Left colon (tissue), 2 donors: ENCODE measurements around the gene RAB11A. TPM values are rescaled to one million over a fixed set of nuclear protein-coding genes. Genes with fewer than 3 reads are reported as not detected.

Source experiments
- ATAC-seq: fragments of 200-7000 bp; cut with Tn5 transposase; one replicate; pipeline ENCODE4 v1.9.1; 2020; ENCODE audit warnings: mild to moderate bottlenecking, moderate library complexity
- DNase-seq, 2 donors: peaks; one replicate each; pipeline ENCODE4 v3.0.0-alpha.2; 2020
- intact Hi-C, 2 donors: fragments of 100-400 bp; cut with DNase I in 1 of 2; cut with micrococcal nuclease in 1 of 2; formaldehyde crosslinking; loops; one replicate each; pipeline versions ENCODE4 v1.11.2 to v1.14.0; 2022; cut with DNase I, micrococcal nuclease
- total RNA-seq, 2 donors: library from RNA; stranded (reverse); fragmentation: NEBNext Ultra II Directional; extraction: Animal tissue kit (Norgen Biotek cat#: 25700); gene quantifications; one replicate each; pipeline ENCODE4 v1.2.1, GENCODE V29; 2021
- donor health status: DM: no; HTN: no; CAD: no.
- donor health status: DM: yes; HTN: yes; CAD: no.

RAB11A gene
- total RNA-seq, 2 donors from 2014 or later = 334 to 358 TPM

DNA sequence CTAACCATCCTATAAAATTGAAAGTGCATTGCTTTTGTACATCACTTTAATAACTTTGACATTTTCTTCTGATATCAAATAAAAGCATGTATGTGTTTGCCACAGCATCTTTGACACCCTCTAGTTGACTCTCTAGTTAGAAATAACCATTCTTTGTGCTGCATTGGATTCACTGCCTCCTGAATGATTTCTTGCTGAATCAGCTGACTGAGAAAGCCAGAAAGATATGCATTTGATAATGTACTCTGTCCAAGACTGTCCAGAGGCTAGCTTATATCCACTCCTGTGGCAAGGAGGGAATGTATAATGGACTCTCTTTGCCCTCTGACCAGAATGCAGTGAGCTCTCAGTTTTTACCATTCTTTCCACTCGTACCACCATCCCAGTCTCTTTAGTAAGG lies 6.2 kb downstream of the RAB11A start:
- ATAC-seq = no peak
- DNase-seq = no peak
- intact Hi-C loops = no loop called here

DNA sequence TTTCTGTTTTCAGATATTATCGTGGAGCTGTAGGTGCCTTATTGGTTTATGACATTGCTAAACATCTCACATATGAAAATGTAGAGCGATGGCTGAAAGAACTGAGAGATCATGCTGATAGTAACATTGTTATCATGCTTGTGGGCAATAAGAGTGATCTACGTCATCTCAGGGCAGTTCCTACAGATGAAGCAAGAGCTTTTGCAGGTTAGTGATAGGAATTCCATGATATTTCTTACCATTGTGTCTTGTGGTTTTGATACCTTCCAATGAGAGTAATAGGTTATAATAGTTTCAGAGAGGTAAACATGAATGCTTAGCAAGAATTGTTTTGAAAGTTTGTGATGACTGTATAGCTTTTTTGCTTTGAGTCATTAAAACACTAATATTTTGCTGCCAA lies 8.5 kb downstream of the RAB11A start:
- ATAC-seq = no peak
- no peak for DNase-seq
- intact Hi-C loops = no loop called here

DNA sequence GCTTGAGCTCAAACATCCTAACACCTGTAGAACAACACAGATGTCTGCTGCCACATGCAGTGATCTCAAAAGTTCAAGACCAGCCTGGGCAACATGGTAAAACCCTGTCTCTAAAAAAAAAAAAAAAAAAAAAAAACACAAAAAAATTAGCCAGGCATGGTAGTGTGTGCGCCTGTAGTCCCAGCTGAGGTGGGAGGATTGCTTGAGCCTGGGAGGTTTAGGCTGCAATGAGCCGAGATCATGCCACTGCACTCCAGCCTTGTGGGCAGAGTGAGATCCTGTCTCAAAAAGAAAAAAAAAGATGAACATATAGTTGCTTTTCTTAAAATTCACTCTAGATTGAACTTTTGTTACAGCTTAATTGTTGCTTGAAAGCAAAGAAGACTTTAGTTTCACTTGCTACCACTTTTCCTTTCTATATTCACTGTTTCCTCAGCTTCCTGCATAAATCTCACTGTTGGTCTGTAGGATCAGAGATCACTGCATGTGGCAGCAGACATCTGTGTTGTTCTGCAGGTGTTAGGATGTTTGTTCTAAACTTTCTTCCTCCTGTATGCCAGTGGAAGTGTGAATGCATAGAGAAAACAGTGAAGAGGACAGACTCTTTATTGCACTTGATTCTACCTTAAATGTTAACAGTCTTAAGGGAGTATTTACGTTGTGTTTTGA lies 12.6 kb downstream of the RAB11A start:
- DNase-seq = no peak
- intact Hi-C loops = no loop called here
- peak; percentile 32 for ATAC-seq

DNA sequence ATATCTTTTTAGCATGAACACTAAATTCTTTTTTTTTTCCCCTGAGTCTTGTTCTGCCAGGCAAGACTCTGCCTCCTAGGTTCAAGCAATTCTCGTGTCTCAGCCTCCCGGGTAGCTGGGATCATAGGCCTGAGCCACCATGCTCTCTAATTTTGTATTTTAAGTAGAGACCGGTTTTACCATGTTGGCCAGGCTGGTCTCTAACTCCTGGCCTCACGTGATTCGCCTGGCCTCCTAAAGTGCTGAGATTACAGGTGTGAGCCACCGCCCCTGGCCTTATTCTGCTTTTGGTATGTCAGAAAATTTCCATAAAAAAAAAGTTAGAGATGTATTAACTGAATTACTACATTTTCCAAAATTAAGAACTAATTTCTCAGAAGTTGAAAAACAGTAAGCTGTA lies 14.3 kb downstream of the RAB11A start:
- ATAC-seq = no peak
- no peak for DNase-seq
- intact Hi-C loops = no loop called here

DNA sequence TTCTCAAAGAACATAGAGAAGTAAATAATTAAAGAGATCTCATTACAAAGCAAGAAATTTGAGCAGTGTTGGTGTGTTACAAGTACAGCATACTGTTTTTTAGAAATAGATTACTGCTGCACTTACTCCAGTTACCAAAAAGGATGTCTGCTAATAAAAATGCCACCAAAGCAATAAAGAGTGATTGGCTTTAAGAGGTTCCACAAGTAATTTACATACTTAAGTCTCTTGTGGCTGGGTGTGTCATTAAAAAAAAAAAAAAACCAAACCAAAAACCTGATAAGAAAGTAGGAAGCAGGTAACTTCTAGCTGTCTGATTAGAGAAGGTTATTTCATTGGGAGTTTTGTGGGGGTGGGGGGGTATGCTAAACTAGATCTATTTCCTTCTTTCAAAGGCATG lies 15.2 kb downstream of the RAB11A start:
- peak; percentile 56 for ATAC-seq
- no peak for DNase-seq
- intact Hi-C loops = no loop called here

DNA sequence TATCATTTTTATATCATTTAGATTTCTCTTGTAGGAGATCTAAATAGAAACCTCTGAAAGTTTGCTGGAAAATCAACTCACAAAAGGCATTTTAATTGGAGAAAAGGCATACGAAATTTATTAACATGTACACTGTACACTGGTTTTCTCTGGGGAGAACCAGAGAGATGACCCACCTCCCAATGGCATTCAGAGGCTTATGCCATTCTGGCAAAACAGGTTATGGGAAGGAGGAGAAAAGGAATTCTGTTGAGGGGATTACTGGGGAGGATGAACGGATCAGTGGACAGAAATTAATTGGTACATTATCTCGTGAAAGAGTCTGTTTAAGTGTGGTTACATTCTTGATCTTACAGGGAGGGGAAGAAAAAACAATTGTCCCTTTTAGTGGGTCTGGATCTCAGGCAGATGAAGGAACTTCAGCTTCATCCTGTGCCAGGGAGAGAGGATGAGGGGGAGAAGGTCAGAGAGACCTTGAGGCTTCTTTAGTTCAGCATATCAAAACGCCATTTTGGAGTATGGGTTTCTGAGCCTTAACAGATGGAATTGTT lies 16.5 kb downstream of the RAB11A start:
- DNase-seq (no peak), ATAC-seq (no peak)
- intact Hi-C loops = no loop called here

DNA sequence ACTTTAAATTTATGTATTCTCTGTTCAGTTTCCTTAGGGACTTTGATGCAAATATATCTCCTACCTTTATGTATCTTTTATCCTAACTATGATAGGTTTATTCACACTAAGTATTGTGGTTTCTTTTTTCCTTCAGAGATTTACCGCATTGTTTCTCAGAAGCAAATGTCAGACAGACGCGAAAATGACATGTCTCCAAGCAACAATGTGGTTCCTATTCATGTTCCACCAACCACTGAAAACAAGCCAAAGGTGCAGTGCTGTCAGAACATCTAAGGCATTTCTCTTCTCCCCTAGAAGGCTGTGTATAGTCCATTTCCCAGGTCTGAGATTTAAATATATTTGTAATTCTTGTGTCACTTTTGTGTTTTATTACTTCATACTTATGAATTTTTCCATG lies 18.3 kb downstream of the RAB11A start:
- DNase-seq (no peak), ATAC-seq (no peak)
- intact Hi-C loops = no loop called here

DNA sequence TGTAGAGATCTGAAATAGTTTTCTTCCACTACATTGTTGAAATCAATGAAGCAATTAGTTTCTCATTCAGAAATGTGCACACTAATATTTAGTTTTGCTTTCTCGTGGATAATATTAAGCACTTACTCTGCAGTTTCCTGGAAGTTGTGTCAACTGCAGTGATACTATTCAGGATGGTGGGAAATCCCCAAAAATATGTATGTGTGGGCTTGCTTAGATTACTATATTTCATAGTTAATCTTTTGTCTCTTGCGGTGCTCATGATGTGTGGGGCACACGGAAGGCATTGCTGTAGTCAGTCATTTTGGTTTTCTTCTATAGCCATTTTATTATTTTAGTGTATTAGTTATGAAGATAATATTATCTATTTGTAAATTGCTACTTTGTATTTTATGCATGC lies 19.7 kb downstream of the RAB11A start:
- ATAC-seq = no peak
- intact Hi-C loops = no loop called here

DNA sequence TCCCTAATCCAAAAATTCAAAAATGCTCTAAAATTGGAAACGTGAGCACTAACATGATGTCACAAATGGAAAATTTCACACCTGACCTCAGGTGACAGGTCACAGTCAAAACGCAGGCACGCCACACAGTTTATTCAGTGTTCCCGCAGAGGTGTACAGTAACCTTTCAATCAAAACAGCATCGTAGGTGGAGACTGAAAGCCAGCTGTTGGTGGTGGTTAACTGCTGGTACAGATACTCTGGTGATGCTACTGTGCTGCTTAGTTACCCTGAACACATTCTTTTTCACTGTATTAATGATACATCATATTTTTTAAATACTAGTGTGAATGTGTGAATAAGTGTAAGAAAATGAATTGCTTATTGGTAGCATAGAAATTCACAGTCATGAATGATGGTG lies 23.8 kb downstream of the RAB11A start:
- no peak for DNase-seq
- ATAC-seq = no peak
- intact Hi-C loops = no loop called here

More for the DNA sequence above, 19.7 kb downstream of the RAB11A start:
- DNase-seq = no peak

DNA sequence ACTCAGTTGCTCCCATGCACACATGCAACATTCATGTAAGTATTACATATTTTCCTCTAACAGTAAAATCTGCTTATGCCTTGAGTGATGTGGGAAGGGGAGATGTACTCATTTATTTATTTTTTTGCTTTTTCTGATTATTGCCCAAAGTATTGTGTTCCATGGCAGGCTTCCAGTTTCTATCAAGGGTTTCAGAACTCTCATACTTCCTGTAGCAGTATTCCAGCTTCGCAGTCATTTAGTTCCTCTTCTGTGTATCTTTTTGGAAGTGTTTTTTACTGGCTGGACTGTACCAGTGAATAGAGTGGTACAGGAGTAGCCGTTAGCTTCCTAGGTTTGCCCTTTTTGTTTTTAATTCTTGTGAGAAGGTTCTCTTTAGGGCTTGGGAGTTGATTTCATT lies 26.9 kb downstream of the RAB11A start:
- intact Hi-C loops = no loop called here
- ATAC-seq (no peak), DNase-seq (no peak)

DNA sequence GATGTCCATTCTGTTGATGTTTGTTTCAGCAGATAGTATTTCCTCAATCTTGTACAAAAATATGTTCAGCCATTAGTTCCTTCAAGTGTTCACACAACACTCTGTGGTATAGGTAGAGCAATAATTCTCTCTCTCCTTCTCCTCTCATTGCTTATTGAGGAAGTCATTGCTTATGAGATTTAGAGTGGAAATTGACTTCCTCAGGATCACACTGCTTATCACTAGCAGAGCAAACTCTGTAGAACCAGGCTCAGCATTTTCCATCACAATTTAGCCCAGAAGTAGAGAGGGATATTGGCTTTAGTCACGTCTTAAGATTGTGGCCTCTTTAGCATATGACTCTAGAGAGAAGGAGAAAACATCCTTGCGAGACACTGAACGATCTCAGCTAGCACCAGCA lies 31.2 kb downstream of the RAB11A start:
- DNase-seq (no peak), ATAC-seq (no peak)
- intact Hi-C loops = no loop called here

DNA sequence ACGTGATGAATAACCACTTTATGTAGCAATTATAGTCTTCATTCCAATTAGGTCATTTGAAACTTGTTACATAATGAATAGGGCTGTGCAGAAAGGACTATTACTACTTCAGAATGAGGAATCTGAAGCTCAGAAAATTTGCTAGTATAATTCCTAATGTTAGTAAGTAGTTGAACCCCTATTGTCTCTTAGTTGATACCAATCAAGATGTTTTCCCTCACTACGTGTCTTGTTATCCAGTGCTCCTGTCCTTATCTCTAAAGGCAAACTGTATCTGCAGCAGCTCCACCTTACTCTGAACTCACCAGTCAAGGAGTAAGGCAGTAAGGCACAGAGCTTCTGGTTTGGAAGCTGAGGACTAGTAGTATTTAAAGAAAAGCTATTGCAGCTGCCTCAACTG lies 32.0 kb downstream of the RAB11A start:
- ATAC-seq = no peak
- DNase-seq = no peak
- intact Hi-C loops = no loop called here

DNA sequence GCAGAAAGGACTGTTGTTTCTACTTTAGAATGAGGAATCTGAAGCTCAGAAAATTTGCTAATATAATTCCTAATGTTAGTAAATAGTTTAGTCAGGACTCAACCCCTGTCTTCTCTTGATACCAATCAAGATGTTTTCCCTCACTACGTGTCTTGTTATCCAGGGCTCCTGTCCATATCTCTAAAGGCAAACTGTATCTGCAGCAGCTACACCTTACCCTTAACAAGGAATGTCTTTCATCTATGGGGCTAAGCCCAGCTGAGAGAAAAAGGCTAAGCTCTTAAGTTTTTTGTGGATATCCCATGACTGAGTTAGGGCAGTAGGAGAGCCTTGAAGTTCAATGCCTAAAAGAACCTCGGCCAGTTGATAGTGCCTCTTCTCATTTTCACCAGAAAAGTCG lies 32.5 kb downstream of the RAB11A start:
- intact Hi-C loops = no loop called here
- ATAC-seq = no peak

DNA sequence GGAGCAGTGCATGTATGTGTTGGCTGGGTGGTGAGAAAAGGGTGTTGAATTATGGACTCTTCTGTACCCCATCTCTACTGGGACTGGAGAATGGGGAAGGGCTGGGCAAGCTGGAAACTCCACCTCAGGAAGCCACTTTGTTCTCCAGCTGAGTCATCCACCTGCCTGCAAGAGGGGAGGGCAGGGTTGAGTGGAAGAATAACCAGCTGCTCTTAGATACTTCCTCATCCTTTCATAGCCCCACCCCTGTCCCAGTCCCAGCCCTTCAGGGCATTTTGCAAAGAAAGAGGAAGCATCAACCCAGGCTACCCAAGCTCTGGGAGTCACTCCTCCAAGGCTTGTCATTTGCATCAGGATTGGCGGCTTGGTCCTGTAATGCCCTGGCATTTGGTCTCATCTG lies 33.1 kb downstream of the RAB11A start:
- peak; percentile 96 for ATAC-seq
- intact Hi-C loops = no loop called here
- peak; percentile 72 to 88 for DNase-seq

More for the DNA sequence above, 32.5 kb downstream of the RAB11A start:
- no peak for DNase-seq

DNA sequence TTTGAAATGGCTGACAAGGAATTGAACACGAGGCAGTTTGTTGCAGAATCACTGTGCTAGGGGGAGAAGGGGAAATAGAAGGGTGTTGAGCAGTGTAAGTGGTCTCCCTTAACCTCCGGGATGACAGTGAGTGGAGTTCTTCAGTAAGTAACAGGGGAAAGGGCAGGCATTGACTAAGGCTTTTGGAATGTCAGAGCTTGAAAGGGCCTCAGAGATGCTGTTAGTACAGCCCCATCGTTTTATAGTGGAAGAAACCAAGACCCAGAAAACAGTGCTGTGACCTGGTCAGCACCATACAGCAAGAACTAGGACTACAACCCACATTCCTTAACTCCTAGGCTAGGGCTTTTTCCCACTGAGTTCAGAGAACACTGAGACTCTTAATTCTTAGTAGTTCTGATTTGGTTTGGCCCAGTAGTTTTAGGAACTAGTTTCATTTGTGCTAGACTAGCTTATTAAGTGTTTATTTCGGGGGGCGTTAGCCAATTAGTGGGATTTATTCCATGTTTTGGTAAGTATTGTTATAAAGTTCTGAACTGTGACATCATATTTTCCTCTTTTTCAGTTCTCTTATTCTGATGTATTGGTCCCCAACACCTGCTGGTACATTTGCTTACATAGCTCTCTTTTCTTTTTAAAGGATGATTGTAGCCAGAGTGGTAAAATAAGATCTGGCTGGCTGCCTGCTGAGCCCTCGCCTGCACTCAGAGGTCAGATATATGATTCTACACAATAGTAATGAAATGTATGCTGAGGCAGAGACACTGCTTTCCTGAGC lies 34.2 kb downstream of the RAB11A start:
- intact Hi-C loops = no loop called here
- no peak for ATAC-seq
- no peak for DNase-seq

DNA sequence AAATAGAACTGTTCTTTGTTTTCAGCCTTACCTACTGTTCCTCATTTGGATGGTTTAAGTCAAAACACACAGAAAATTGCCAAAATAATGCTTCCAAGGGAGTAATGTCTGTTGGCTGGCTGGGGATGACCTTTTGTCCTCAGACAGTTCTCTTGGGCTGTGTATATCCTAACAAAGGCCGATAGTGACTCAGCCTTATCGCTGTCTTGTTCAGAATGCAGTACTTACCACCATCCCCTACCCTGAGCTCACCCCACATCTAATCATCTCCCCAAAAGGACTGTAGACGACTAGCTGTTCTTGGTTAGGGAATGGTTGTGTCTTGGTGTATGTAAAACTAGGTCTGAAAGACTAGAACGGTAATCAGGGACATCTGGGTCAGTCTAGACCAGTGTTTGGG lies 35.0 kb downstream of the RAB11A start:
- DNase-seq = no peak
- intact Hi-C loops = no loop called here
- no peak for ATAC-seq

DNA sequence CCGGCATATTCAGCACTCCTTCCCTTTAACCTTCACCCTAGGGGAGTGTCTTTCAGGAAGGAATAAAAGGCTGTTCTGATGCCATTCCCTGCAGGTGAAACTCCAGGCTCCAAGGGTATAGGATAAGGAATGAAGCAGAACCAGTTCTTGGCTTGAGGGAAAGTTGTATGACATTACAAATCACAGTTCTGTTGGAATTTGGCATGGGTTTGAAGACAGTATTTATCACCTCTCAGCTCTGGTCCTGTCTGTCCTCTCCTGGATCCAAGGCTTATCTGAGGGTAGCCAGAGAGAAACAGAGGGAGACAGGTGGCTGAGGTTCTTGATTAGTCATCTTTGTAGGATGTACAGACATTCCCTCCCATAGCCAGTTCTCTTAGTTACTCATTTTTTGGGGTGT lies 37.1 kb downstream of the RAB11A start:
- no peak for DNase-seq
- peak; percentile 54 for ATAC-seq
- intact Hi-C loops = no loop called here

DNA sequence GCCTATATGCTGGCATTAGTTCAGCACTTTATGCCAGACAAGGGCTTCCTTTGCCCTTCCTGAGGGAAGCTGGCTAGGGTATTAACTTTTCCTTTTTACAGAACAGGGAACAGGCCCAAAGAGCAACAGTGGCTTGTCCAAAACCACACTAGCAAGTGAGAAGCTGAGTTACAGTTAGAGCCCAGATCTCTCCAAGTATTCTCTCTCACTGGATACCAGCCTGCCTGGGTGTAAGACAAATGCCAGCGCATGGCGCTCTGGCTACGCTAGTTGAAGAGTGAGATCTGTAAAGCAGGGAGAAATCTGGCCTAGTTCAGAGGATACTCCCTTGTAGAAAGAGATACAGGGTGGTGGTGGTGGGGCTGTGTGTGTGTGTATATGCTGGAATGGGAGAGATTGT lies 38.4 kb downstream of the RAB11A start:
- intact Hi-C loops = no loop called here
- DNase-seq (no peak), ATAC-seq (no peak)

DNA sequence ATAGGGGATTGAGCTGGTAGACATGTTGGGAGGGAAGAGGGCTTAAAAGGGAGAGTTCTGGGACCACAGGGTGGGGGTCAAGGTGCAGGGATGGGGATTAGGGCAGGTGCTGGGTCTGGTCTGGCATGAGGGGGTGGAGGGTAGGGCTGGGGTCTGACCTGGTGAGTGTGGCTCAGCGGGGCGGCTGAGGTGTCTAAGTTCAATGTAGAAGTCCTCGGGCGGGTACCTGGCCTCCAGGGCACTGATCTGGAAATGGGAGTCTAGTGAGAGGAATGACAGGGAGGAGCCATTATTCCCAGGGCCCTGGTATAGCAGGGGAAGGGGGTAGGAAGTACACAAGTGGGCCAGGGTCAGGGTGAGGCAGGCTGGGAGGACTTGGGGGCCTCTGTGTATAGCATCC lies 39.6 kb downstream of the RAB11A start:
- ATAC-seq (no peak), DNase-seq (no peak)
- intact Hi-C loops = no loop called here

DNA sequence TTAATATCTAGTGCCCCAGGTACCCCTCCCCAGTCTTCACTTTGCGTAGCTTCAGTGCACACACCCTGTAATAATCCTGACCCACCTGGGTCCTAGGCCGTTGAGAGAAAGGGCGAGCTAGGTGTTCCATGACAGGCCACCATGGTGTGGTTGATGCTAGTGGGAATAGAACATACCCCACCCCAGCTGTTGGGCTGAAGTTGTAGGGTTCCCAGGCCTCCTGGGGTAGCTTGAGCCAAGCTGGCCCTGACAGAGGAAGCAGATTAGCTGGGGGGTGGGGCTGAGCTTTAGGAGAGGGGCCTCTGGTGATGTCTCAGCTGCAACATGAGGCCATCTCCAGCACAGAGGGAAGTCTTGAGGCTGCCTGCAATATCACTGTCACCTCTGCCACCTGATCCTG lies 40.5 kb downstream of the RAB11A start:
- ATAC-seq = no peak
- DNase-seq = no peak
- intact Hi-C loops = no loop called here

DNA sequence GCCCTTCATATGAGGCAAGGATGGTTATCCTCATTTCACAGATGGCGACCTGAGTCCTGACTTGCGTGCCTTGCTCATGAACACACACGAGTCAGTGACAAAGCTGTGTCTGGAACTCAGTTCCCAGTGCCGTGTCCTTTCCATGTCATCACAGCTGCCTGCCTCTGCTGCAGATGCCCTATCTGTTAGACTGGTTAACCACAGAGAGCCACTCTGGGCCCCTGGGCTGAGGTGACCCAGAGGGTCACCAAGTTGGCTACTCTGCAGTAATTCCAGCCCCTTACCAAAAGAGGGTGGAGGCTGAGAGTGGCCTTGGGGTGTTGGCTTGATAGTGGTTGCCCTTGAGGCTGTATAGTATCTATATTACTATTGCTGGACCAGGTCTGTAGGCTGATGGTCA lies 41.0 kb downstream of the RAB11A start:
- intact Hi-C loops = no loop called here
- no peak for DNase-seq
- no peak for ATAC-seq
